MCF 10A (cell line): ENCODE results near the gene C4orf50. TPM values are rescaled to one million over a fixed set of nuclear protein-coding genes. Genes with fewer than 3 reads are reported as not detected.

Experiments
- BruUV-seq: library from RNA; stranded (reverse); fragments of 400-500 nt; replicated peaks from 2 replicates; lab custom pipeline; 2021; lab: Mats Ljungman, UMichigan
- CTCF ChIA-PET: fragments of 300-600 bp; sonication (Branson Sonifier 250); formaldehyde crosslinking; extraction: SDS; loops from one replicate; lab custom pipeline; 2021; ENCODE audit warnings: antibody characterized with exemption, inconsistent platforms; lab: Yijun Ruan, JAX
- POLR2A ChIA-PET: fragments of 300-600, 350-650 bp; sonication (Branson Sonifier 250); formaldehyde crosslinking; extraction: SDS; loops from one replicate; lab custom pipeline; 2020; ENCODE audit warnings: antibody characterized with exemption, inconsistent platforms; lab: Yijun Ruan, JAX
- DNase-seq: peaks from one replicate; pipeline ENCODE4 v3.0.0-alpha.2; 2018; ENCODE audit not compliant: unreplicated experiment
- H3K27ac Mint-ChIP-seq: one replicate; pipeline ENCODE4 v1.8.0; 2022; ENCODE audit warnings: mild to moderate bottlenecking, low read depth, mixed read lengths; ENCODE audit not compliant: unreplicated experiment
- H3K27me3 Mint-ChIP-seq: one replicate; pipeline ENCODE4 v1.8.0; 2022; ENCODE audit warnings: mixed read lengths; ENCODE audit not compliant: insufficient read depth, unreplicated experiment
- H3K36me3 Mint-ChIP-seq: one replicate; pipeline ENCODE4 v1.8.0; 2022; ENCODE audit warnings: mild to moderate bottlenecking, moderate library complexity, mixed read lengths; ENCODE audit not compliant: insufficient read depth, unreplicated experiment
- H3K4me1 Mint-ChIP-seq: one replicate; pipeline ENCODE4 v1.8.0; 2022; ENCODE audit warnings: mixed read lengths; ENCODE audit not compliant: insufficient read depth, unreplicated experiment
- H3K4me3 Mint-ChIP-seq: one replicate; pipeline ENCODE4 v1.8.0; 2022; ENCODE audit warnings: mild to moderate bottlenecking, moderate library complexity, mixed read lengths; ENCODE audit not compliant: unreplicated experiment
- H3K9me3 Mint-ChIP-seq: one replicate; pipeline ENCODE4 v1.8.0; 2022; ENCODE audit warnings: mixed read lengths; ENCODE audit not compliant: unreplicated experiment
- intact Hi-C: fragments of 100-400 bp; cut with micrococcal nuclease; formaldehyde crosslinking; loops from 2 replicates; pipeline ENCODE4 v1.14.1; 2022
- total RNA-seq: library from RNA; stranded (reverse); gene quantifications from 2 replicates; pipeline ENCODE4 v1.2.3, GENCODE V29; 2022
- TF ChIP-seq, protein P1 (sequence below): fragments of 200-600 bp; IDR thresholded peaks from one replicate; pipeline ENCODE4 v1.8.0; 2022; ENCODE audit warnings: antibody characterized with exemption, mild to moderate bottlenecking; ENCODE audit not compliant: unreplicated experiment

The C4orf50 gene
- total RNA-seq, 1 experiment from 2014 or later, result not detected

- H3K27ac Mint-ChIP-seq, result no peak overlapping the region
- H3K27me3 Mint-ChIP-seq, result no peaks in the 10 kb centered on the region
- ChIA-PET POLR2A (no interaction called here), CTCF (interaction anchor here (0.5 to 1.0 kb wide), 4 partner anchors 12 to 80 kb away, joined by 3 to 4 read pairs (median 3); no protein-coding TSS in a partner anchor)
- no peak for DNase-seq
- TF ChIP-seq, protein P1, sequence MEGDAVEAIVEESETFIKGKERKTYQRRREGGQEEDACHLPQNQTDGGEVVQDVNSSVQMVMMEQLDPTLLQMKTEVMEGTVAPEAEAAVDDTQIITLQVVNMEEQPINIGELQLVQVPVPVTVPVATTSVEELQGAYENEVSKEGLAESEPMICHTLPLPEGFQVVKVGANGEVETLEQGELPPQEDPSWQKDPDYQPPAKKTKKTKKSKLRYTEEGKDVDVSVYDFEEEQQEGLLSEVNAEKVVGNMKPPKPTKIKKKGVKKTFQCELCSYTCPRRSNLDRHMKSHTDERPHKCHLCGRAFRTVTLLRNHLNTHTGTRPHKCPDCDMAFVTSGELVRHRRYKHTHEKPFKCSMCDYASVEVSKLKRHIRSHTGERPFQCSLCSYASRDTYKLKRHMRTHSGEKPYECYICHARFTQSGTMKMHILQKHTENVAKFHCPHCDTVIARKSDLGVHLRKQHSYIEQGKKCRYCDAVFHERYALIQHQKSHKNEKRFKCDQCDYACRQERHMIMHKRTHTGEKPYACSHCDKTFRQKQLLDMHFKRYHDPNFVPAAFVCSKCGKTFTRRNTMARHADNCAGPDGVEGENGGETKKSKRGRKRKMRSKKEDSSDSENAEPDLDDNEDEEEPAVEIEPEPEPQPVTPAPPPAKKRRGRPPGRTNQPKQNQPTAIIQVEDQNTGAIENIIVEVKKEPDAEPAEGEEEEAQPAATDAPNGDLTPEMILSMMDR, result no peak
- H3K9me3 Mint-ChIP-seq, result peaks cover 18% of the 10 kb centered on the region
- no TSS peak for BruUV-seq
- intact Hi-C loops, result no loop called here
- no peaks in the 10 kb centered on the region for H3K36me3 Mint-ChIP-seq
- no peak overlapping the region for H3K4me3 Mint-ChIP-seq
- no peaks in the 10 kb centered on the region for H3K4me1 Mint-ChIP-seq
These were observed 99.8 kb downstream of the C4orf50 start for GRCh38 chr4:5918331-5918985.

DNA sequence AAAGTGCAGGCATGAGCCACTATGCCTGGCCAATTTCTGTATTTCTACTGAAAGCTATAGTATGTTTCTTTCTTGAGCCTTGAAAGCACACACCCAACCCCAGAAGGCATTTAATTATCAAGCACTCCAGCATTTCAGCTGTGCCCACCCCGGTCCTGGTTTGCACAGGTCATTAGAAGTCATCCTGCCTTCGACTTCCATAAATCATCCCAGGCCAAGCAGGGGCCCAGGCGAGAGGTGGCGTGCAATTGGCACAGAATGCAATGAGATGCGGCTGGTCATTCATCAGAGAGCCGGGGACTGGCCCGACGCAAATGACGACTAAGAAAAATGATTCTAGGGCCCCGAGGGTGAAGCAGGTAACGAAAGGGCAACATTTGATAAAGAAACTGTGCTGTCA lies 100.6 kb downstream of the C4orf50 start:
- Mint-ChIP-seq H3K36me3 (no peaks in the 10 kb centered on the region), H3K4me1 (peaks cover 3% of the 10 kb centered on the region), H3K27ac (no peak overlapping the region), H3K27me3 (no peaks in the 10 kb centered on the region), H3K4me3 (no peak overlapping the region), H3K9me3 (peaks cover 11% of the 10 kb centered on the region)
- no peak for DNase-seq
- POLR2A ChIA-PET, result no interaction called here
- intact Hi-C loops, result no loop called here
- CTCF ChIA-PET, result interaction anchor here (1.4 kb wide), 1 partner anchor 81 kb away, joined by 3 read pairs; no protein-coding TSS in a partner anchor
- TF ChIP-seq, protein P1, result no peak
- no TSS peak for BruUV-seq

- H3K4me3 Mint-ChIP-seq, result no peak overlapping the region
- DNase-seq, result peak; percentile 23
- POLR2A ChIA-PET, result no interaction called here
- no peak overlapping the region for H3K27ac Mint-ChIP-seq
- no peaks in the 10 kb centered on the region for H3K27me3 Mint-ChIP-seq
- TF ChIP-seq, protein P1, result no peak
- no peaks in the 10 kb centered on the region for H3K36me3 Mint-ChIP-seq
- peaks cover 4% of the 10 kb centered on the region for H3K9me3 Mint-ChIP-seq
- CTCF ChIA-PET, result interaction anchor here (1.4 kb wide), 1 partner anchor 82 kb away, joined by 3 read pairs; no protein-coding TSS in a partner anchor
- intact Hi-C loops, result no loop called here
- H3K4me1 Mint-ChIP-seq, result peaks cover 11% of the 10 kb centered on the region
- no TSS peak for BruUV-seq
These were observed 102.0 kb downstream of the C4orf50 start for GRCh38 chr4:5916229-5916628.

GRCh38 chr4:5913454-5913853 lies 104.8 kb downstream of the C4orf50 start:
- no TSS peak for BruUV-seq
- ChIA-PET POLR2A (no interaction called here), CTCF (interaction anchor here (1.0 kb wide), 1 partner anchor 84 kb away, joined by 9 read pairs; no protein-coding TSS in a partner anchor)
- TF ChIP-seq, protein P1, result no peak
- Mint-ChIP-seq H3K4me1 (peaks cover 11% of the 10 kb centered on the region), H3K36me3 (no peaks in the 10 kb centered on the region), H3K4me3 (no peak overlapping the region), H3K27ac (no peak overlapping the region), H3K9me3 (peaks cover 10% of the 10 kb centered on the region), H3K27me3 (no peaks in the 10 kb centered on the region)
- DNase-seq, result no peak
- intact Hi-C loops, result no loop called here
